Astrocyte of the cerebellum (primary cell): ENCODE data around the gene CACNA1S.

ENCODE experiments used
- DNase-seq: peaks from one replicate; pipeline ENCODE4 v3.0.0-alpha.2; 2011; ENCODE audit warnings: low read depth
- H3K4me3 ChIP-seq: 2 replicates; pipeline ENCODE4 v1.5.1; 2011; ENCODE audit warnings: mild to moderate bottlenecking, low read depth, low read length, moderate library complexity
- in situ Hi-C: cut with HindIII; loops from 2 replicates; pipeline ENCODE4 v1.10.0; 2017; ENCODE audit warnings: low sequenced_read_pairs
- TF ChIP-seq, protein P1 (sequence below): IDR thresholded peaks from 2 replicates; pipeline ENCODE4 v1.5.1; 2012; ENCODE audit warnings: low read length, low read depth, moderate library complexity, mild to moderate bottlenecking; ENCODE audit errors: missing control alignments

The CACNA1S gene

DNA sequence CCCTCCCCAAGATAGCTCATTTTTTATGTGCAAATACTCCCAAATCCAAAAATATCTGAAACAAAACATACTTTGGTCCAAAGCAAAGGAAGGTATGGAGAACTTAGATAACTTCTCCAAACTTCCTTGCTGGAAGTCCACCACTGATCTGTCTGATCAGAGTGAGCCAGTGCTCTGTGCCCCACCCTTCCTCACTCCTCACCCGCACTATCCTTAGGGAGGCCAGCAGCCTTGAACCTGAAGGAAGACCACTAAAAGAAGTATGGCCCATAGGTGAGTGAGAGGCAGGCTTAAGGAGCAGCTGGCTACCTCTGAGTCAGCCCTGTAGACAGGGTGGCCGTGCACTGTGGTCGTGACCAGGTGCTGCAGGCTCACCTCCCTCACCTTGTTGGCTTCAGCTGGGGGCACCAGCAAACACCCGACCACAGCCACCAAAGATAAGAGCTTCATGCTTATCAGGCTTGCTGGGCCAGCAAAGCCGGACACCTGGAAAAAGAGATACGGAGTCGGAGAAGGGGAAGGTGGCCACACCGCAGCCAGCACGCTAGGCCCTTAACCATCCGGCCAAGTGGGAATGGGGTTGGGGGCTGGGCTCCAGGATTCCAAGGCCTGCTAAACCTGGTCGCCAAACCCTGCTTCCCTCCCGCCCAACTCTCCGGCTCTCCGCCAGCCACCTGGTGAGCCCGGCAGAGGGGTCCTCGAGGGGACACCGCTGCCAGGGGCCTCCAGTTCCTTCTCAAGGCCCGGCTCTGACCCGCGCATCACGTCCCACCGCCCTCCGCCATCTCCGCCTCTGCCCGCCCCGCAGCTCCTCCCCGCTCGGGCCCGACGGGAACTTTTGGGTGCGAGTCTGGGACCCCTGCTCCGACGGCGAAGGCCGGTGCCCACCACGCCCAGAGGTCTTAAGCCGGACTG is 41.5 kb upstream of the CACNA1S start:
- H3K4me3 ChIP-seq: peak overlapping the region; percentile 75
- TF ChIP-seq, protein P1, sequence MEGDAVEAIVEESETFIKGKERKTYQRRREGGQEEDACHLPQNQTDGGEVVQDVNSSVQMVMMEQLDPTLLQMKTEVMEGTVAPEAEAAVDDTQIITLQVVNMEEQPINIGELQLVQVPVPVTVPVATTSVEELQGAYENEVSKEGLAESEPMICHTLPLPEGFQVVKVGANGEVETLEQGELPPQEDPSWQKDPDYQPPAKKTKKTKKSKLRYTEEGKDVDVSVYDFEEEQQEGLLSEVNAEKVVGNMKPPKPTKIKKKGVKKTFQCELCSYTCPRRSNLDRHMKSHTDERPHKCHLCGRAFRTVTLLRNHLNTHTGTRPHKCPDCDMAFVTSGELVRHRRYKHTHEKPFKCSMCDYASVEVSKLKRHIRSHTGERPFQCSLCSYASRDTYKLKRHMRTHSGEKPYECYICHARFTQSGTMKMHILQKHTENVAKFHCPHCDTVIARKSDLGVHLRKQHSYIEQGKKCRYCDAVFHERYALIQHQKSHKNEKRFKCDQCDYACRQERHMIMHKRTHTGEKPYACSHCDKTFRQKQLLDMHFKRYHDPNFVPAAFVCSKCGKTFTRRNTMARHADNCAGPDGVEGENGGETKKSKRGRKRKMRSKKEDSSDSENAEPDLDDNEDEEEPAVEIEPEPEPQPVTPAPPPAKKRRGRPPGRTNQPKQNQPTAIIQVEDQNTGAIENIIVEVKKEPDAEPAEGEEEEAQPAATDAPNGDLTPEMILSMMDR: no peak
- no peak for DNase-seq

DNA sequence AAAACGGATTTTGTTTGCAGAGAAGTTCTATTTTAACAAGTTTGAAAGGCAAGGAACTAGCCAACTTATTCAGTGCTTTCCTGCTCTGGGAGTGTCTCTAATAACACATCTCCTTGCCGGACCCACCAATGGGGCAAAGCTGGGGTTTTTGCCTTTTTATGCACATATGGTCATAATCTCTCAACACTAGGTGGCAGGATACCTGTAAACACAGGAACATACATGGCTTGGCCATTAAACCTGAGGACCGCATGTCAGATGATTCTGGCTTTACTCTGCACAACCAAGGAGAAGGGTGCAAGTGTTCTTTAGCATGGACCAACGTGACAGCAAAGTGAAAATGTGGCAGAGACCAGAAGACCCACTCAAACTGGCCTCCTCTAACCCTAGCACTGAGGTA is 37.2 kb upstream of the CACNA1S start:
- DNase-seq: no peak
- H3K4me3 ChIP-seq: no peak overlapping the region
- in situ Hi-C loops: no loop called here
- TF ChIP-seq, protein P1: peak; percentile 54

More for the DNA sequence above, 41.5 kb upstream of the CACNA1S start:
- in situ Hi-C loops: loop anchor here (10.0 kb wide), 1 partner anchor 71 kb away; no protein-coding TSS in a partner anchor

DNA sequence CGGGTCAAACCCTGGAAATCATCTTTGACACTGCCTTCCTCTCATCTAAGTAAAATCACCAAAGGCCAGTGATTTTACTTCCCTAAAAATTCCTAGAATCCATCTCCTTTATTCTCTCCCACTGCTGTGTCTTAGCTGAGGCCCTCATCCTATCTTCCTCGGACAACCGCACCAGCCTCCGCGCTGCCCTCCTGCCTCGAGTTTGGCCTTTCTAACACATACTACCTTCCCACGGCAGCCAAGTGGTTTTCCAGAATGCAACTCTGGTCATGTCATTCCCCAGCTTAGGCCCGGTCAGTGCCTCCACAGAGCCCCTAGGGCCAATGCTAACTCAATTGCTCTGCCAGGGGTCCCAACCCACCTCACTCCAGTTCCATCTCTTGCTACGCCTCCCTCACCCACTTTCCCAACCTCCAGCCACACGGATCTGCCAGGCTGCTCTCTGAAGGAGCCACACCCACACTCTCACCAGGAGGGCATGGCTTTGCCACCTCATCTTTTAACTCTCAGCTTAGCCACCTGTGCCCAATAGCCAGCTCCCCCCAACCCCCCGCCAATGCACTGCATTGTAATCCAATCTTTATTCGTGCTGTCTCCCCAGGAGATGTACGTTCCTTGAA is 35.3 kb upstream of the CACNA1S start:
- in situ Hi-C loops: no loop called here
- no peak overlapping the region for H3K4me3 ChIP-seq
- no peak for DNase-seq
- TF ChIP-seq, protein P1: no peak

DNA sequence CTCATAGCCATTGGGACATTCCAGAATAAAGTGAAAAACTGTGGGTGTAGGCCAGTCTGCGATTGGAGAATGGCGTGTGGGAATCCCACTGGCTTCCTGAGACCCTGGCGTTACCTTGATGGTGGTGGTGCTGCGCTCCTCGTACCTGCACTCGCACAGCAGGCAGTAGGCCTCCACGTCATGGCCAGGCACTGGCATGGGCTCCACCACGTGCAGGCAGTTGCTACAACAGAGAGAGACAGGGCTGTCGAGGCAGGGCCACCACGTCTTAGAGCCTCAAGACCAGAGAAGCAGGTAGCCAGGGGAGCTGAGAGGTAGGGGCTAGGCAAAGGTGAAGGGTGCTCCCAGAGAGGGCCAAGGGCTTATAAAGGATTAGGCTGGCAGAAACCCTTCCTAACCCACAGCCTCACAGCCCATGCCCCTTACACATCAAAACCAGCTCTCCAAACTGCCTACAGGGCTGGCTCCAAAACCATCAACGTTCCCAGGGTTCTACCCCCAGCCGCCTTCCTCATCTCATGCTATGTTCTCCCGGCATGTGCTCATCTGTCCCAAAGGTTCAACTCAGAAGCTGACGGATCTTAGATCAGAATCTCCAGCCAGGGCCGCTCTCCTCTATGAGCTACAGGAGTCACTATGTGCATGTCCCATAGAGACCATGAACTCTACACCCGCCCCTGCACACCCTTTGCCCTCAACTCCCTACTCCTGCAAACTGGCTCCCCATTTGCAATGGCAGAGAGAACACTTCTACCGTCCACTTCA is 34.6 kb upstream of the CACNA1S start:
- TF ChIP-seq, protein P1: no peak
- no peak for DNase-seq
- in situ Hi-C loops: no loop called here
- H3K4me3 ChIP-seq: no peak overlapping the region

DNA sequence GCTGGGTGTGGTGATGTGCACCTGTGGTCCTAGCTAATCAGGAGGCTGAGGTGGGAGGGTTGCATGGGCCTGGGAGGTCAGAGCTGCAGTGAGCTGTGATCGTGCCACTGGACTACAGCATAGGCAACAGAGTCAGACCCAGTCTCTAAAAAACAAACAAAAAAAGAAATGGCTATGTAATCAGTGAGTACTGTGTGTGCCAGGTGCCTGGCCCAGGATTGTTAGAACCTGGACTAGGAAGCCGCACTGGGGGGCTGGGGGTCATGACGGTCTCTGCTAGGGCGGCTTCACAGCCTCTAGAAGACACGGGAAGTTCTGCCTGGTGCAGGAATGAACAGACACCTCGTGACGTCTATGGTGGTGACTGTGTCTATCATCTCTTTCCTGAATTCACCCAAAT is 33.6 kb upstream of the CACNA1S start:
- H3K4me3 ChIP-seq: no peak overlapping the region
- DNase-seq: no peak
- in situ Hi-C loops: no loop called here
- TF ChIP-seq, protein P1: no peak

DNA sequence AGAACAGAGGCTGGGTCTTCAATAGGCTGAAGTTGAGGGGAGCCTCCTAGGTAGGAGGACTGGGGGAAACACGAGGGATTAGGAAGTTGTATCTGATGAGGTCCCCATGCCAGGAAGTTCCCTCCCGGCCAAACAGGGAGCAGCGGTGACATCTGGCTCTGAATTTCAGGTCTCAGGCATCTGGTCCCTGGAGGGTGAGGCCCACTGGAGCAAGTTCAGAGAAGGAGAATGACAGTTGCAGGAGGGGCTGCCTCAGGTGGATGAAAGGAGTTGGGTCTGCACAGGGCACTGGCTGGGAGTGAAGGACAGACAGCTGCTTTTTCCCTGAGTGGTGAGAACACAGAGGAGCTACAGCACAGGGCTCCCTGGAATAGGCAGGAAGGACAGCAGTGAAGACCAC is 32.9 kb upstream of the CACNA1S start:
- in situ Hi-C loops: no loop called here
- no peak overlapping the region for H3K4me3 ChIP-seq
- DNase-seq: no peak
- TF ChIP-seq, protein P1: no peak
